ENCODE data around the gene AGRN. TPM values are rescaled to one million over a fixed set of nuclear protein-coding genes. Genes with fewer than 3 reads are reported as not detected.

Gene AGRN
- total RNA-seq, 1 donor = 7.9 TPM

DNA sequence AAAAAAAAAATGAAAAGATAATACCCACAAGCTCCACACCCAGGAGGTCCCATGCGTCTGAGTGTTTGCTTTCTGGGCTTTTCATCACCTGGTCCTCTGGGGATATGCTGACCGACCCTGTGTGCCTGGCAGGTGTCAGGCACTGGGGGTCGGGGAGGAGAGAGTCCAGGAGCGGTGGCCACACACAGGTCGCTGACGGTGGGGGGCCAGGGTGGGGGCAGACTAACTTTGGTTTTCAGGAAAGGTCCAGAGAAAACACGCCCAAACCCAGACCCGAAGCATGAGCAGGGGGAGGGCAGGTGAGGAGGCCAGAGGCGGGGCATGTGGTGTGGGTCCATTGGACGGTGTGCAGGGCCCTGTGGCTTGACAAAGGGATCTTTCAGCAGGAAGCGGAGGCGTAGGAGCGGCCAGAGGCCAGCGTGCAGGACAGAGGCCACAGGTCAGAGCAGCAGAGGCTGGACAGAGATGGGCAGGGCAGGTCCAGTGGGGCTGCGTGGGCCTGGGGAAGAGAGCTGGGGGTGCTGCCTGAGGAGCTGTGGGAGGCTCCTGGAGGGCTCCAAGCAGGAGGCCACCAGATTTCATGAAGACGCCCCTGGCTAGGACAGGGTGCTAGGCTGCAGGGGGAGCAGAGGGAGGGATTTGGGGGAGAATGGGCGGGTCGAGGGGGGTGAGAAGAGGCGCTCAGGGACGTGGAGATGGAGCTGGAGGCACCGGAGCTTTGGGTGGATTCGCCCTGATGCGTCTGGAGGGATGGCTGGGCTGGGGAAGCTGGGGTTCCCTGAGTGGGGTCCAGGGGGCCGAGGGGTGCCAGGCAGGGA lies 38.4 kb downstream of the AGRN start:
- no peak for DNase-seq (ENCODE audit: low read depth)
- TF ChIP-seq, protein P1, sequence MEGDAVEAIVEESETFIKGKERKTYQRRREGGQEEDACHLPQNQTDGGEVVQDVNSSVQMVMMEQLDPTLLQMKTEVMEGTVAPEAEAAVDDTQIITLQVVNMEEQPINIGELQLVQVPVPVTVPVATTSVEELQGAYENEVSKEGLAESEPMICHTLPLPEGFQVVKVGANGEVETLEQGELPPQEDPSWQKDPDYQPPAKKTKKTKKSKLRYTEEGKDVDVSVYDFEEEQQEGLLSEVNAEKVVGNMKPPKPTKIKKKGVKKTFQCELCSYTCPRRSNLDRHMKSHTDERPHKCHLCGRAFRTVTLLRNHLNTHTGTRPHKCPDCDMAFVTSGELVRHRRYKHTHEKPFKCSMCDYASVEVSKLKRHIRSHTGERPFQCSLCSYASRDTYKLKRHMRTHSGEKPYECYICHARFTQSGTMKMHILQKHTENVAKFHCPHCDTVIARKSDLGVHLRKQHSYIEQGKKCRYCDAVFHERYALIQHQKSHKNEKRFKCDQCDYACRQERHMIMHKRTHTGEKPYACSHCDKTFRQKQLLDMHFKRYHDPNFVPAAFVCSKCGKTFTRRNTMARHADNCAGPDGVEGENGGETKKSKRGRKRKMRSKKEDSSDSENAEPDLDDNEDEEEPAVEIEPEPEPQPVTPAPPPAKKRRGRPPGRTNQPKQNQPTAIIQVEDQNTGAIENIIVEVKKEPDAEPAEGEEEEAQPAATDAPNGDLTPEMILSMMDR (IDR thresholded peaks at IDR 0.05; ENCODE audit: insufficient read depth, low read length) = no peak
- H3K4me3 ChIP-seq (ENCODE audit: low read depth, low read length) = no peak overlapping the region

DNA sequence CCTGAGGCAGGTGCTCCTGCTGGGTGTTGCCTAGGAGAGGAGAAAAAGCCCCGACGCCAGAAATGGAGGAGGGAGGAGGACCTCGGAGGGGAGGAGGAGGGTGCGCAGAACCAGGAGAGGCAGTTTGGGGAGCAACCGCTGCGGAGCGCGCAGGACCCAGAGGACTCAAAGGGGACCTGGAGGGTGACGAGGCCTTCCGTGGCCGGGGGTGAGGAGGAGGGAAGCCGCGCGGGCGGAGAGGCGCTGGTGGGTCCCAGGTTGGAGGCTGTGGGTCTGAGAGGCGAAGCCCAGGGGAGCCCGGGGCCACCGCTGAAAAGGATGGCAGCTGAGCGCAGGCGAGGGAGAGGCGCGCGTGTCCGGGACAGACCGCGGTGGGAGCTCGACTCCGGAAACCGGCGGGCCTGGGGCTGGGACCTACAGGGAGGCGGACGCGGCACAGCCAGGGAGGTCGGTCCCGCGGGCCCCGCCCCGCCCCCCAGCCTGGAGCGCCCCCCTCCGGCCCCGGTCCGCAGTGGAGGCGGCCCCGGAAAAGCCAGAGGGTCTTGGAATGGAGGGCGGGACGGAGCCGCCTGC lies 39.1 kb downstream of the AGRN start:
- TF ChIP-seq, protein P1 (IDR thresholded peaks at IDR 0.05; ENCODE audit: insufficient read depth, low read length) = peak; percentile 4
- DNase-seq (ENCODE audit: low read depth) = no peak
- peak overlapping the region; percentile 62 for H3K4me3 ChIP-seq (ENCODE audit: low read depth, low read length)

DNA sequence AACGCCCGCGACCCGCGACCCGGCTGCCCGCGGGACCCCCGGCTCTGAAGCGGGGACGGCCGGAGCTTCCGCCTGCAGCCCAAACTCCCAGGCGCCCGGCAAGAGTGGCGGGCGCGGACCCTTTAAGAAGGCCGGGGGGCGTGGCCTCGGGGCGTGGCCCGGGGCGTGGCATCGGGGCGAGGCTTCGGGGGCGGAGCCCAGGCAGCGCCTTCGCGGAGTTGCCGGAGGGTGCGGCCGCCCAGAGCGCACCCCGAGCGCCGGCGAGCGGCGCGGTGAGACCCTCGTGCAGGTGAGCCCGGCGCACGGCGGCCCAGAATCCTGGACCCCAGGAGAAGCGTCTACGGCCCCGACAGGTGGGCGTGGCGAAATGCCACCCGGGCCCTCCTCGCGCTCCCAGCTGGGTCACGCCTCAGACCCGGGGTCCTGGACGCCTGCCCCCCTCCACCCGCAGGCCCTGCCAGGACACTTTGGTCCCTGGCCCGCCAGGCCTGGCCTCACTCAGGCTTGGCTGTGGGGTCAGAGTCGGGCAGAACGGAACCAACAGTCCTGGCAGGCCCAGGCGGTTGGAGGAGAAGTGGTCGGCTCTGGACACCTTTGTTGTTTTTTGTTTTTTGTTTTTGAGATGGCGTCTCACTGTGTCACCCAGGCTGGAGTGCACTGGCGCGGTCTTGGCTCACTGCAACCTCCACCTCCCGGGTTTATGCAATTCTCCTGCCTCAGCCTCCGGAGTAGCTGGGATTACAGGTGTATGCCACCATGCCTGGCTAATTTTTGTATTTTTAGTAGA lies 39.8 kb downstream of the AGRN start:
- TF ChIP-seq, protein P1 (IDR thresholded peaks at IDR 0.05; ENCODE audit: insufficient read depth, low read length) = no peak
- peak overlapping the region; percentile 62 for H3K4me3 ChIP-seq (ENCODE audit: low read depth, low read length)
- DNase-seq (ENCODE audit: low read depth) = peak; percentile 43

DNA sequence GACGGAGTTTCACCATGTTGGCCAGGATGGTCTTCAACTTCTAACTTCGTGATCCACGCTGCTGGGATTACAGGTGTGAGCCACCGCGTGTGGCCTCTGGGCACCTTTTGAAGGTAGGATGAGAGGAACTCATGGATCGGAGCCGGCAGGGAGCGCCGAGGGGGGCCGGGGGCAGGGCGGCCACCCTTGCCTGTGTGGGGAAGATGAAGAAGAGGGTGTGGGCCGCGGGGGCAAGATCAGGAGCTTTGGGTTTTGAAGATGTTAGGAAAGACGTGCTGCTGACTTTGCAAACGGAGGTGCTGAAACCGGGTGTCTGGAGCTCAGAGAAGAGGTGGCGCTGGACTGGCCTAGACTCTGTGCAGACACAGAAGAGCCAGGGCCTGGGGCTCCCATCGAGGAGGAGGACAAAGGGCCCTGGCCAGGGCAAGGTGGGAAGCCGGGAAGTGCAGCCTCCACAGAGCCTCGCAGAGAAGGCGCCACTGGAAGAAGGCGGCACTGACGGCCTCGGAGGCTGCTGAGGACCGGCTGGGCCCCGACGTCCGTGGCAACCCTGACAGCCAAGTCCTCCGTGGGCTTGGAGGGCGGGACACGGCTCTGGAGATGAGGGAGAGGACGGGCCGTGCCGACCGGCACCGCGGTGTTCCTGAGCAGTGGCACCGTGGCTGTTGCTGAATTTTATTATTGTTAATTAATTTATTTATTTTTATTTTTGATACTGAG lies 40.5 kb downstream of the AGRN start:
- no peak overlapping the region for H3K4me3 ChIP-seq (ENCODE audit: low read depth, low read length)
- no peak for DNase-seq (ENCODE audit: low read depth)

DNA sequence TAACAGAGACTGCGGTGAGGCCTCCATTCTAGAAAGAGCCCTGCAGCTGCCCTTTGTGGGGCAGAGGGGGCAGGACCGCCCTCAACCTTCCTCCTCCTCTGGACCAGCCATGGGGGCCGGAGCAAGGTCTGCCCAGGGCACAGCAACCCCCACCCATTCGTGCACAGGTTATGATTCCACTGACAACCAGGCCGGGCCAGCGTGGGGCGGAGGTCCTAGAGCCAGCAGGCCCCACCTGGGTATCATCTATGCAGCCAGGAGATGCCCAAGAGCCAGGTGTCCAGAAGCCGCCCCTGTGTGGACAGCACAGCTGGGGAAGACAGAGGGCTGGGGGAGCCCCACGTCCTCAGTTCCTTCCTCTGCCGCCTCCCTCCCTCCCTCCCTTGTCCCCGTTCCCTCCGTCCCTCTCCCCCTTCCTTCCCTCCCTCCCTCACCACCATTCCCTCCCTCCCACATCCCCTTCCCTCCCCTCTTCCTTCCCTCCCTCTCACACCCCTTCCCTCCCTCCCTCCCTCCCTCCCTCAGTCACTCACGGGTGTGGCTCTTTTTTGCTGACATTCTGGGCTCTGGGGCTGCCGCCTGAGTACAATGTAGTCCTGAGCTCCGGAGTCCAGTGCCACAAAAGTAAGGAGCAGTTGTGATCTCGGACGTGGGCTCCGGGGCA lies 41.9 kb downstream of the AGRN start:
- no peak for DNase-seq (ENCODE audit: low read depth)
- TF ChIP-seq, protein P1 (IDR thresholded peaks at IDR 0.05; ENCODE audit: insufficient read depth, low read length) = no peak
- no peak overlapping the region for H3K4me3 ChIP-seq (ENCODE audit: low read depth, low read length)

More for the DNA sequence above, 40.5 kb downstream of the AGRN start:
- TF ChIP-seq, protein P1 (IDR thresholded peaks at IDR 0.05; ENCODE audit: insufficient read depth, low read length) = no peak

Data from fibroblast of the aortic adventitia (primary cell).